Trophoblast cell (in vitro differentiated cells and primary cell): ENCODE data around the gene NLRX1.

Experiments used
- DNase-seq, 2 donors: peaks; one replicate each; pipeline ENCODE4 v3.0.0-alpha.2; 2016
- H2AFZ ChIP-seq: 2 replicates; pipeline ENCODE4 v1.6.1; 2013; ENCODE audit warnings: low read length, moderate library complexity, mild to moderate bottlenecking; ENCODE audit not compliant: insufficient read depth, poor library complexity
- H2AK5ac ChIP-seq: 2 replicates; pipeline ENCODE4 v1.6.1; 2013; ENCODE audit warnings: mild to moderate bottlenecking, low read length
- H2BK120ac ChIP-seq: 2 replicates; pipeline ENCODE4 v1.6.1; 2013; ENCODE audit warnings: low read length, mild to moderate bottlenecking, moderate library complexity; ENCODE audit not compliant: insufficient read depth, poor library complexity
- H2BK12ac ChIP-seq: 2 replicates; pipeline ENCODE4 v1.6.1; 2013; ENCODE audit warnings: mild to moderate bottlenecking, low read length, moderate library complexity
- H2BK5ac ChIP-seq: 2 replicates; pipeline ENCODE4 v1.6.1; 2013; ENCODE audit warnings: low read length, low read depth, moderate library complexity, mild to moderate bottlenecking; ENCODE audit not compliant: poor library complexity
- H3K14ac ChIP-seq: 2 replicates; pipeline ENCODE4 v1.6.1; 2013; ENCODE audit warnings: mild to moderate bottlenecking, low read length
- H3K18ac ChIP-seq: 2 replicates; pipeline ENCODE4 v1.6.1; 2013; ENCODE audit warnings: mild to moderate bottlenecking, low read length
- H3K23ac ChIP-seq: 2 replicates; pipeline ENCODE4 v1.6.1; 2013; ENCODE audit warnings: low read length
- H3K27ac ChIP-seq: 2 replicates; pipeline ENCODE4 v1.5.1; 2013; ENCODE audit warnings: low read depth, mild to moderate bottlenecking, inconsistent platforms, low read length, moderate library complexity
- H3K27me3 ChIP-seq: 2 replicates; pipeline ENCODE4 v1.6.1; 2013; ENCODE audit warnings: inconsistent platforms, mild to moderate bottlenecking, low read length, moderate library complexity; ENCODE audit not compliant: insufficient read depth
- H3K36me3 ChIP-seq, 2 experiments: 1 replicate in 1 of 2; 2 replicates in 1 of 2; pipeline ENCODE4 v1.6.1; 2013; ENCODE audit warnings: low read length in 2 of 2, mild to moderate bottlenecking in 2 of 2, moderate library complexity in 1 of 2; ENCODE audit not compliant: insufficient read depth in 2 of 2, control insufficient read depth in 1 of 2
- H3K4ac ChIP-seq: 2 replicates; pipeline ENCODE4 v1.6.1; 2013; ENCODE audit warnings: low read depth, mild to moderate bottlenecking, low read length, moderate library complexity
- H3K4me1 ChIP-seq, 2 experiments: 1 replicate in 1 of 2; 2 replicates in 1 of 2; pipeline ENCODE4 v1.6.1; 2013; ENCODE audit warnings: low read length in 2 of 2, mild to moderate bottlenecking in 2 of 2, moderate library complexity in 1 of 2; ENCODE audit not compliant: insufficient read depth in 2 of 2, control insufficient read depth in 1 of 2
- H3K4me2 ChIP-seq: 2 replicates; pipeline ENCODE4 v1.6.1; 2013; ENCODE audit warnings: inconsistent platforms, mild to moderate bottlenecking, low read length, moderate library complexity
- H3K4me3 ChIP-seq: 2 replicates; pipeline ENCODE4 v1.5.1; 2013; ENCODE audit warnings: mild to moderate bottlenecking, low read depth, low read length, inconsistent platforms
- H3K79me1 ChIP-seq: one replicate; pipeline ENCODE4 v1.6.1; 2013; ENCODE audit warnings: low read length
- H3K79me2 ChIP-seq: 2 replicates; pipeline ENCODE4 v1.6.1; 2013; ENCODE audit warnings: low read length, mild to moderate bottlenecking; ENCODE audit not compliant: control insufficient read depth, insufficient read depth, poor library complexity
- H3K9ac ChIP-seq: 2 replicates; pipeline ENCODE4 v1.6.1; 2013; ENCODE audit warnings: mild to moderate bottlenecking, low read length
- H3K9me3 ChIP-seq: 2 replicates; pipeline ENCODE4 v1.6.1; 2013; ENCODE audit warnings: low read depth, mild to moderate bottlenecking, control low read depth, inconsistent platforms, low read length; ENCODE audit not compliant: insufficient read depth
- H4K12ac ChIP-seq: 2 replicates; pipeline ENCODE4 v1.6.1; 2013; ENCODE audit warnings: low read depth, mild to moderate bottlenecking, low read length, moderate library complexity
- H4K8ac ChIP-seq: 2 replicates; pipeline ENCODE4 v1.6.1; 2013; ENCODE audit warnings: low read depth, mild to moderate bottlenecking, low read length, moderate library complexity
- H4K91ac ChIP-seq: one replicate; pipeline ENCODE4 v1.6.1; 2013; ENCODE audit warnings: low read depth, mild to moderate bottlenecking, low read length, moderate library complexity
- WGBS: extraction: QIAGEN DNeasy Blood & Tissue Kit; methylation state at CpG from one replicate; pipeline ENCODE4 v1.1.7; 2013; ENCODE audit warnings: missing lambda C conversion rate; ENCODE audit not compliant: insufficient read length, insufficient coverage; ENCODE audit errors: extremely low coverage; 5-methylcytosine and 5-hydroxymethylcytosine counted together

The NLRX1 gene

GRCh38 chr11:119185981-119186634 is 17.6 kb downstream of the NLRX1 start:
- Histone ChIP-seq H3K79me2 (no peaks in the 10 kb centered on the region), H3K4me3 (no peak overlapping the region), H3K27me3 (no peaks in the 10 kb centered on the region), H2BK120ac (no peak overlapping the region), H3K23ac (no peak overlapping the region), H3K79me1 (no peaks in the 10 kb centered on the region), H2BK5ac (no peak overlapping the region), H3K9ac (no peak overlapping the region), H2AK5ac (no peak overlapping the region), H2BK12ac (no peak overlapping the region), H3K4ac (no peak overlapping the region), H4K91ac (no peak overlapping the region), H3K36me3 (no peaks in the 10 kb centered on the region), H3K27ac (no peak overlapping the region), H3K4me2 (no peak overlapping the region), H3K9me3 (peaks cover 6% of the 10 kb centered on the region), H3K4me1 (no peaks in the 10 kb centered on the region), H4K8ac (no peak overlapping the region), H3K14ac (no peak overlapping the region), H2AFZ (no peak overlapping the region), H4K12ac (no peak overlapping the region), H3K18ac (no peak overlapping the region)
- DNase-seq = no peak
- WGBS = no CpG with 5 or more reads among the region's 15 CpGs

GRCh38 chr11:119187123-119187892 is 18.8 kb downstream of the NLRX1 start:
- H3K27ac ChIP-seq = no peak overlapping the region
- no peak overlapping the region for H3K9ac ChIP-seq
- H3K27me3 ChIP-seq = no peaks in the 10 kb centered on the region
- DNase-seq = no peak
- no peak overlapping the region for H3K18ac ChIP-seq
- H4K8ac ChIP-seq = no peak overlapping the region
- no peak overlapping the region for H2BK5ac ChIP-seq
- no peak overlapping the region for H2AK5ac ChIP-seq
- no peak overlapping the region for H3K4me2 ChIP-seq
- H3K79me2 ChIP-seq = no peaks in the 10 kb centered on the region
- no peak overlapping the region for H3K14ac ChIP-seq
- H2BK12ac ChIP-seq = no peak overlapping the region
- peaks cover 3% of the 10 kb centered on the region for H3K9me3 ChIP-seq
- H4K91ac ChIP-seq = no peak overlapping the region
- H3K4me1 ChIP-seq = no peaks in the 10 kb centered on the region
- WGBS = no CpG with 5 or more reads among the region's 21 CpGs
- no peak overlapping the region for H3K4me3 ChIP-seq
- H4K12ac ChIP-seq = no peak overlapping the region
- H3K79me1 ChIP-seq = no peaks in the 10 kb centered on the region
- H2AFZ ChIP-seq = no peak overlapping the region
- no peak overlapping the region for H3K23ac ChIP-seq
- no peak overlapping the region for H2BK120ac ChIP-seq
- no peak overlapping the region for H3K4ac ChIP-seq
- H3K36me3 ChIP-seq = no peaks in the 10 kb centered on the region

GRCh38 chr11:119188067-119188466 is 19.5 kb downstream of the NLRX1 start:
- no peak for DNase-seq
- Histone ChIP-seq H2AFZ (no peak overlapping the region), H3K4me2 (no peak overlapping the region)

DNA sequence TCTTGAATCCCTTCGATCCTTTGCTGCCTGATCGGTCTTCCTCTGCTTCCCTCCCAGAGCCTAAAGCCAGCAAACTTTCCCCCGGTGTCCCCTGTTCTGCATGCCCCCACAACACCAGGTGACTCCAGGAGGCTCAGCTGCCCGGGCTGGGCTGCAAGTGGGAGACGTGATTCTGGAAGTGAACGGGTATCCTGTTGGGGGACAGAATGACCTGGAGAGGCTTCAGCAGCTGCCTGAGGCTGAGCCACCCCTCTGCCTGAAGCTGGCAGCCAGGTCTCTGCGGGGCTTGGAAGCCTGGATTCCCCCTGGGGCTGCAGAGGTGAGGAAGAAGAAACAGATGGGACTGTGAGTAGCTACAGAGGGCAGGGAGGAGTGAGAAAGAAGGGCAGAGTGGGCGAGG is 20.4 kb downstream of the NLRX1 start:
- DNase-seq = no peak
- H2BK120ac ChIP-seq = no peak overlapping the region
- no peak overlapping the region for H3K9ac ChIP-seq
- no peak overlapping the region for H4K91ac ChIP-seq
- no peak overlapping the region for H3K14ac ChIP-seq
- H2BK5ac ChIP-seq = no peak overlapping the region
- H3K79me1 ChIP-seq = no peaks in the 10 kb centered on the region
- no peaks in the 10 kb centered on the region for H3K4me1 ChIP-seq
- no peak overlapping the region for H3K18ac ChIP-seq
- no peak overlapping the region for H3K4ac ChIP-seq
- no peak overlapping the region for H3K27ac ChIP-seq
- H3K4me3 ChIP-seq = no peak overlapping the region
- H3K36me3 ChIP-seq = no peaks in the 10 kb centered on the region
- H3K9me3 ChIP-seq = peaks cover 3% of the 10 kb centered on the region
- H3K4me2 ChIP-seq = no peak overlapping the region
- no peaks in the 10 kb centered on the region for H3K27me3 ChIP-seq
- no peak overlapping the region for H2AFZ ChIP-seq
- no peaks in the 10 kb centered on the region for H3K79me2 ChIP-seq
- no peak overlapping the region for H2AK5ac ChIP-seq
- no peak overlapping the region for H2BK12ac ChIP-seq
- WGBS = no CpG with 5 or more reads among the region's 8 CpGs
- no peak overlapping the region for H3K23ac ChIP-seq
- no peak overlapping the region for H4K8ac ChIP-seq
- no peak overlapping the region for H4K12ac ChIP-seq

More at GRCh38 chr11:119188067-119188466, 19.5 kb downstream of the NLRX1 start:
- H4K8ac ChIP-seq = no peak overlapping the region
- no peaks in the 10 kb centered on the region for H3K79me1 ChIP-seq
- H4K91ac ChIP-seq = no peak overlapping the region
- H2AK5ac ChIP-seq = no peak overlapping the region
- H3K27ac ChIP-seq = no peak overlapping the region
- H4K12ac ChIP-seq = no peak overlapping the region
- H3K9ac ChIP-seq = no peak overlapping the region
- H2BK5ac ChIP-seq = no peak overlapping the region
- peaks cover 3% of the 10 kb centered on the region for H3K9me3 ChIP-seq
- no peak overlapping the region for H3K23ac ChIP-seq
- no peak overlapping the region for H3K14ac ChIP-seq
- no peaks in the 10 kb centered on the region for H3K36me3 ChIP-seq
- no peak overlapping the region for H3K4me3 ChIP-seq
- WGBS = no CpG with 5 or more reads among the region's 11 CpGs
- no peaks in the 10 kb centered on the region for H3K79me2 ChIP-seq
- no peak overlapping the region for H3K18ac ChIP-seq
- no peak overlapping the region for H3K4ac ChIP-seq
- no peak overlapping the region for H2BK120ac ChIP-seq
- no peaks in the 10 kb centered on the region for H3K27me3 ChIP-seq
- no peak overlapping the region for H2BK12ac ChIP-seq
- no peaks in the 10 kb centered on the region for H3K4me1 ChIP-seq
